ENCODE data around the gene SCN7A.
"Not testable (repeated sequence)": the region's sequence is repeated elsewhere in the genome, so short reads cannot be mapped to it uniquely, and the experiment has no call there.

Gene SCN7A

GRCh38 chr2:166494140-166494624 lies at the start of gene SCN7A:
Gene SCN7A (minus strand): TSS chr2:166494249. CDS start chr2:166477696, 16,553 bp downstream.
- no peak for DNase-seq (ENCODE audit: low read depth in 2 of 2)

- no peak for DNase-seq (ENCODE audit: low read depth in 2 of 2)
Measured at GRCh38 chr2:166539340-166540162, 45.5 kb upstream of the SCN7A start.

GRCh38 chr2:166536111-166536510 lies 42.1 kb upstream of the SCN7A start:
- no peak for DNase-seq (ENCODE audit: low read depth in 2 of 2)

GRCh38 chr2:166521155-166521554 lies 27.1 kb upstream of the SCN7A start:
- DNase-seq (ENCODE audit: low read depth in 2 of 2): no peak

- DNase-seq (ENCODE audit: low read depth in 2 of 2): no peak
Measured at GRCh38 chr2:166520604-166521003, 26.6 kb upstream of the SCN7A start.

GRCh38 chr2:166519391-166519962 lies 25.4 kb upstream of the SCN7A start:
- no peak for DNase-seq (ENCODE audit: low read depth in 2 of 2)

- DNase-seq (ENCODE audit: low read depth in 2 of 2): no peak
Measured at GRCh38 chr2:166518634-166519390, 24.8 kb upstream of the SCN7A start.

- no peak for DNase-seq (ENCODE audit: low read depth in 2 of 2)
Measured at GRCh38 chr2:166517533-166518061, 23.5 kb upstream of the SCN7A start.

- no peak for DNase-seq (ENCODE audit: low read depth in 2 of 2)
Measured at GRCh38 chr2:166516712-166517303, 22.8 kb upstream of the SCN7A start.

GRCh38 chr2:166513952-166514351 lies 19.9 kb upstream of the SCN7A start:
- no peak for DNase-seq (ENCODE audit: low read depth in 2 of 2)

GRCh38 chr2:166499281-166499680 lies 5.2 kb upstream of the SCN7A start:
- no peak for DNase-seq (ENCODE audit: low read depth in 2 of 2)

- no peak for DNase-seq (ENCODE audit: low read depth in 2 of 2)
Measured at GRCh38 chr2:166491461-166491860, 2.6 kb downstream of the SCN7A start.

GRCh38 chr2:166487171-166487570 lies 6.9 kb downstream of the SCN7A start:
- DNase-seq (ENCODE audit: low read depth in 2 of 2): no peak

GRCh38 chr2:166485558-166486178 lies 8.4 kb downstream of the SCN7A start:
- DNase-seq (ENCODE audit: low read depth in 2 of 2): no peak

- no peak for DNase-seq (ENCODE audit: low read depth in 2 of 2)
Measured at GRCh38 chr2:166472332-166472731, 21.7 kb downstream of the SCN7A start.

GRCh38 chr2:166468124-166469024 lies 25.7 kb downstream of the SCN7A start:
- DNase-seq (ENCODE audit: low read depth in 2 of 2): no peak

- DNase-seq (ENCODE audit: low read depth in 2 of 2): no peak
Measured at GRCh38 chr2:166464187-166464586, 29.9 kb downstream of the SCN7A start.

GRCh38 chr2:166463640-166464039 lies 30.4 kb downstream of the SCN7A start:
- no peak for DNase-seq (ENCODE audit: low read depth in 2 of 2)

- DNase-seq (ENCODE audit: low read depth in 2 of 2): no peak
Measured at GRCh38 chr2:166458674-166459073, 35.4 kb downstream of the SCN7A start.

- not testable (repeated sequence) for DNase-seq (ENCODE audit: low read depth in 2 of 2)
Measured at GRCh38 chr2:166455823-166456222, 38.2 kb downstream of the SCN7A start.
